HepG2 (cell line): ENCODE results near the gene ZC3H7B. TPM values are rescaled to one million over a fixed set of nuclear protein-coding genes. Genes with fewer than 3 reads are reported as not detected.

Experiments
- ARNT2 ChIP-seq: sonication (generic); formaldehyde crosslinking; IDR thresholded peaks from 2 replicates; pipeline ENCODE4 v1.8.0; 2022; ENCODE audit warnings: mild to moderate bottlenecking, low read depth, missing genetic modification reagents, moderate library complexity
- CREB1 ChIP-seq, 2 experiments: fragments of 450-650 bp in 1 of 2; IDR thresholded peaks; 2 replicates each; pipeline ENCODE4 v1.6.1; 2016 to 2017; ENCODE audit warnings: control low read depth in 1 of 2, mild to moderate bottlenecking in 1 of 2, missing compliant biosample characterization in 1 of 2, missing genetic modification characterization in 1 of 2
- ERF ChIP-seq: IDR thresholded peaks from 2 replicates; pipeline ENCODE4 v1.6.1; 2018; ENCODE audit warnings: missing biosample characterization, missing genetic modification reagents
- ETV5 ChIP-seq: IDR thresholded peaks from 2 replicates; pipeline ENCODE4 v1.6.1; 2018; ENCODE audit warnings: missing biosample characterization, missing genetic modification reagents, inconsistent platforms, borderline replicate concordance
- GATAD2A ChIP-seq: IDR thresholded peaks from 2 replicates; pipeline ENCODE4 v1.6.1; 2016
- JARID2 ChIP-seq: sonication (generic); formaldehyde crosslinking; IDR thresholded peaks from 2 replicates; pipeline ENCODE4 v1.8.1; 2023; ENCODE audit warnings: missing genetic modification reagents, inconsistent platforms; ENCODE audit not compliant: insufficient replicate concordance
- KDM3A ChIP-seq: IDR thresholded peaks from 2 replicates; pipeline ENCODE4 v1.6.1; 2018; ENCODE audit warnings: low read depth, missing compliant biosample characterization
- MZF1 ChIP-seq: sonication (generic); formaldehyde crosslinking; IDR thresholded peaks from 2 replicates; pipeline ENCODE4 v1.8.1; 2023; ENCODE audit warnings: mild to moderate bottlenecking, missing genetic modification reagents, borderline replicate concordance
- PRMT3 ChIP-seq: sonication (generic); formaldehyde crosslinking; IDR thresholded peaks from 2 replicates; pipeline ENCODE4 v1.8.1; 2022; ENCODE audit warnings: low read depth, mild to moderate bottlenecking, moderate library complexity, missing genetic modification reagents, borderline replicate concordance
- RBM39 ChIP-seq: fragments of 200-400 bp; formaldehyde crosslinking; IDR thresholded peaks from one replicate; pipeline ENCODE4 v1.6.1; 2018; ENCODE audit warnings: antibody characterized with exemption, mild to moderate bottlenecking, low read depth, low read length; ENCODE audit not compliant: poor library complexity, severe bottlenecking
- TAF1 ChIP-seq: sonication (generic); formaldehyde crosslinking; IDR thresholded peaks from 2 replicates; pipeline ENCODE4 v1.4.0; 2020; ENCODE audit warnings: missing genetic modification reagents
- ZBTB3 ChIP-seq: sonication (generic); formaldehyde crosslinking; IDR thresholded peaks from 2 replicates; pipeline ENCODE4 v1.4.0; 2020; ENCODE audit warnings: low read depth, mild to moderate bottlenecking, moderate library complexity, missing genetic modification reagents, borderline replicate concordance
- ZBTB34 ChIP-seq: sonication (generic); formaldehyde crosslinking; IDR thresholded peaks from 2 replicates; pipeline ENCODE4 v1.8.0; 2022; ENCODE audit warnings: mild to moderate bottlenecking, missing genetic modification reagents
- ZIK1 ChIP-seq: sonication (generic); formaldehyde crosslinking; IDR thresholded peaks from 2 replicates; pipeline ENCODE4 v1.5.0; 2020; ENCODE audit warnings: mild to moderate bottlenecking, low read depth, missing genetic modification reagents, borderline replicate concordance
- ZNF17 ChIP-seq: sonication (generic); formaldehyde crosslinking; IDR thresholded peaks from 2 replicates; pipeline ENCODE4 v1.5.0; 2020; ENCODE audit warnings: mild to moderate bottlenecking, missing genetic modification reagents
- ZNF329 ChIP-seq: sonication (generic); formaldehyde crosslinking; IDR thresholded peaks from 2 replicates; pipeline ENCODE4 v1.9.0; 2021; ENCODE audit warnings: low read depth, mild to moderate bottlenecking, missing genetic modification reagents
- ZNF503 ChIP-seq: sonication (generic); formaldehyde crosslinking; IDR thresholded peaks from 2 replicates; pipeline ENCODE4 v1.4.0; 2020; ENCODE audit warnings: missing genetic modification reagents
- ZNF710 ChIP-seq: sonication (generic); formaldehyde crosslinking; IDR thresholded peaks from 2 replicates; pipeline ENCODE4 v1.5.0; 2020; ENCODE audit warnings: mild to moderate bottlenecking, missing genetic modification reagents, borderline replicate concordance
- ZNF850 ChIP-seq: sonication (generic); formaldehyde crosslinking; conservative IDR thresholded peaks from 2 replicates; pipeline ENCODE4 v1.9.0; 2021; ENCODE audit warnings: mild to moderate bottlenecking, missing genetic modification reagents
- polyA plus RNA-seq, 8 experiments: library from polyadenylated mRNA; depleted of rRNA in 3 of 8; stranded (reverse) in 7 of 8; unstranded in 1 of 8; fragments of >200 nt; fragmentation: Illumina TruSeq in 4 of 8; extraction: Trizol in 4 of 8; gene quantifications; 2 replicates each; pipeline versions ENCODE4 v1.2.1 to v1.2.3, GENCODE V29; 2011 to 2016; ENCODE audit warnings: low read depth in 4 of 8, missing spikeins in 1 of 8, mixed read lengths in 1 of 8; ENCODE audit not compliant: insufficient read depth in 1 of 8
- total RNA-seq, 5 experiments: library from RNA; depleted of rRNA; stranded (reverse); fragments of >200 nt; fragmentation: Illumina TruSeq; extraction: Trizol; gene quantifications; 2 replicates each; pipeline ENCODE4 v1.2.3, GENCODE V29; 2016; ENCODE audit warnings: low read depth in 1 of 5

ZC3H7B gene
- total and polyA plus RNA-seq, 2 of the 13 experiments (the other 11 are each of a cell fraction or from before 2014, with no cell fraction given) = 26.4 to 37.2 TPM

- no peak for TF ChIP-seq PRMT3 (CRISPR knock-in tag)
- TF ChIP-seq RBM39 = no peak
- TF ChIP-seq MZF1 (CRISPR knock-in tag) = no peak
- no peak for TF ChIP-seq ZNF850 (CRISPR knock-in tag)
- no peak; the same call in 1 of the 2 replicates for TF ChIP-seq TAF1 (CRISPR knock-in tag)
- TF ChIP-seq JARID2 (CRISPR knock-in tag) = no peak
- TF ChIP-seq ZNF17 = no peak
- TF ChIP-seq GATAD2A = peak; percentile 65
- TF ChIP-seq ZIK1 (CRISPR knock-in tag) = no peak
- TF ChIP-seq CREB1 (IDR thresholded peaks at IDR 0.05) = no peak
- no peak for TF ChIP-seq CREB1 (CRISPR knock-in tag; IDR thresholded peaks at IDR 0.05)
- no peak for TF ChIP-seq ZNF503 (CRISPR knock-in tag)
- no peak for TF ChIP-seq KDM3A
- TF ChIP-seq ZBTB34 (CRISPR knock-in tag) = no peak
- no peak for TF ChIP-seq ZBTB3 (CRISPR knock-in tag)
- TF ChIP-seq ZNF710 = no peak
- TF ChIP-seq ARNT2 (CRISPR knock-in tag) = peak; percentile 31; the same call in 1 of the 2 replicates
- 0 out of 2 replicates have a peak, but pooled peaks have one; percentile 30 for TF ChIP-seq ERF (CRISPR knock-in tag)
- no peak for TF ChIP-seq ZNF329 (CRISPR knock-in tag)
- TF ChIP-seq ETV5 (CRISPR knock-in tag) = peak; percentile 50; the same call in 1 of the 2 replicates
Observed at GRCh38 chr22:41380993-41381328, 79.6 kb downstream of the ZC3H7B start (continued).
